OCI-LY3 (cell line): Measurements from ENCODE around the gene TBX1.

Source experiments
- H2AFZ ChIP-seq: fragments of 200-600, 300-600 bp; shearing (Covaris generic); 2 replicates; pipeline ENCODE4 v1.6.0; 2014; ENCODE audit warnings: antibody characterized with exemption, low read depth, low read length
- H3K27ac ChIP-seq: fragments of 200-600, 300-600 bp; sonication (generic); 2 replicates; pipeline ENCODE4 v1.5.1; 2014; ENCODE audit warnings: mild to moderate bottlenecking, low read length, moderate library complexity, mixed read lengths
- H3K27me3 ChIP-seq: fragments of 200-600, 300-600 bp; sonication (generic); 2 replicates; pipeline ENCODE4 v1.6.1; 2014; ENCODE audit warnings: low read depth, low read length, mixed read lengths
- H3K36me3 ChIP-seq: fragments of 200-600, 300-600 bp; sonication (generic); replicated peaks from 2 replicates; pipeline ENCODE3; 2014; ENCODE audit warnings: low read depth, low read length, mixed read lengths
- H3K4me1 ChIP-seq: fragments of 300-600, 200-600 bp; sonication (generic); 2 replicates; pipeline ENCODE4 v1.6.1; 2014; ENCODE audit warnings: low read length, mixed read lengths
- H3K4me2 ChIP-seq: fragments of 200-600, 300-600 bp; sonication (generic); 2 replicates; pipeline ENCODE4 v1.6.1; 2014; ENCODE audit warnings: low read length, mixed read lengths
- H3K4me3 ChIP-seq: fragments of 300-600, 200-600 bp; sonication (generic); 2 replicates; pipeline ENCODE4 v1.5.1; 2014; ENCODE audit warnings: antibody characterized with exemption, mild to moderate bottlenecking, low read length, moderate library complexity
- H3K79me2 ChIP-seq: fragments of 300-600, 200-600 bp; shearing (Covaris generic); 2 replicates; pipeline ENCODE4 v1.6.1; 2014; ENCODE audit warnings: mild to moderate bottlenecking, low read length, mixed read lengths
- H3K9ac ChIP-seq: fragments of 300-600, 200-600 bp; shearing (Covaris generic); 2 replicates; pipeline ENCODE4 v1.6.0; 2014; ENCODE audit warnings: mild to moderate bottlenecking, low read length, moderate library complexity
- H3K9me3 ChIP-seq: fragments of 200-600, 300-600 bp; shearing (Covaris generic); 2 replicates; pipeline ENCODE4 v1.6.1; 2014; ENCODE audit warnings: low read length, mixed read lengths; ENCODE audit not compliant: insufficient read depth
- H4K20me1 ChIP-seq: fragments of 200-600, 300-600 bp; sonication (generic); 2 replicates; pipeline ENCODE4 v1.6.1; 2016; ENCODE audit warnings: low read length, mixed read lengths; ENCODE audit not compliant: insufficient read depth
- CTCF ChIP-seq: fragments of 200-600, 300-600 bp; sonication (generic); IDR thresholded peaks from 2 replicates; pipeline ENCODE4 v1.5.1; 2014; ENCODE audit warnings: antibody characterized with exemption, low read length, low read depth
- EZH2phosphoT487 ChIP-seq: fragments of 200-600 bp; shearing (Covaris generic); IDR thresholded peaks from 2 replicates; pipeline ENCODE4 v1.6.1; 2018; ENCODE audit warnings: antibody characterized with exemption, mixed run types, low read depth

Gene TBX1

GRCh38 chr22:19755145-19755710 lies 5.3 kb upstream of the TBX1 start:
- Histone ChIP-seq H3K4me1 (peaks cover 5% of the 10 kb centered on the region), H3K36me3 (no peaks in the 10 kb centered on the region), H3K4me2 (no peak overlapping the region), H3K4me3 (no peak overlapping the region), H3K79me2 (no peaks in the 10 kb centered on the region), H3K9ac (no peak overlapping the region), H3K27me3 (peaks cover 4% of the 10 kb centered on the region; the same call in 1 of the 2 replicates), H3K27ac (no peak overlapping the region), H4K20me1 (no peaks in the 10 kb centered on the region), H2AFZ (no peak overlapping the region), H3K9me3 (no peaks in the 10 kb centered on the region)
- no peak for TF ChIP-seq CTCF
- TF ChIP-seq EZH2phosphoT487, result no peak

DNA sequence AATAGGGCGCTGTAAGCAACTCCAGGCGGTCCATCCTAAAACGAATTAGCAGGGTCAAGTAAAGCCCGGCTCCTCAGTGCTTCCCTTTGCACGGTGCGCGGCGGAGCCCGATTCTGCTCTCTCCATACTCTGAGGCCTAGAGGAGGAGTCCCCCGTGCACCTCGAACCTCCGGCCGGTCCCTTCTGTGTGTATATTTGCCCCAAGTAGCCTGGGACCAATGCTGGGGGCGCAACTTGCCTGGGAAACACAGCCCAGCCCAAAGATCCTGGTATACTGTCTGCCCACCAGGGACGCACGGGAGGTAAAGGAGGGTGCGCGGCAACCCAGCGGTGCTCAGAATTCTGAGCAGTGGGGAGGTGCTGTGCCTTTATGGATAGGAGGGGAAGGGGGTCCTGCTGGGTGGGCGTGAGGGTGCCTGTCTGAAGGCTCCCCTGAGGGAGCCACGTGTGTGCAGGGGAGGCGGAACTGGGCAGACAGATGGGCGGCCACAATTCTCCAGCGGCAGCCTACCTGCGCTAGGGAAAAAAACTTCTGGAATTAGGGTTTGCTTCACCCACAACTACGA lies 4.8 kb upstream of the TBX1 start:
- no peak overlapping the region for H3K27ac ChIP-seq
- H3K4me1 ChIP-seq, result peaks cover 5% of the 10 kb centered on the region
- no peaks in the 10 kb centered on the region for H3K9me3 ChIP-seq
- no peaks in the 10 kb centered on the region for H3K36me3 ChIP-seq
- peaks cover 4% of the 10 kb centered on the region; the same call in 1 of the 2 replicates for H3K27me3 ChIP-seq
- no peaks in the 10 kb centered on the region for H3K79me2 ChIP-seq
- no peak overlapping the region for H3K4me3 ChIP-seq
- TF ChIP-seq EZH2phosphoT487, result no peak
- TF ChIP-seq CTCF, result no peak
- H3K4me2 ChIP-seq, result no peak overlapping the region
- H3K9ac ChIP-seq, result no peak overlapping the region
- no peak overlapping the region for H2AFZ ChIP-seq
- no peaks in the 10 kb centered on the region for H4K20me1 ChIP-seq

- no peaks in the 10 kb centered on the region for H3K79me2 ChIP-seq
- H3K27me3 ChIP-seq, result no peaks in the 10 kb centered on the region
- peak overlapping the region; percentile 71 for H3K4me3 ChIP-seq
- no peak overlapping the region; the same call in 1 of the 2 replicates for H2AFZ ChIP-seq
- TF ChIP-seq CTCF (peak; percentile 53), EZH2phosphoT487 (no peak)
- no peaks in the 10 kb centered on the region for H4K20me1 ChIP-seq
- H3K36me3 ChIP-seq, result no peaks in the 10 kb centered on the region
- H3K4me1 ChIP-seq, result peaks cover 5% of the 10 kb centered on the region
- no peak overlapping the region for H3K9ac ChIP-seq
- H3K9me3 ChIP-seq, result no peaks in the 10 kb centered on the region
- H3K27ac ChIP-seq, result no peak overlapping the region
- peak overlapping the region; percentile 56 for H3K4me2 ChIP-seq
Measured at GRCh38 chr22:19756288-19757128, 4.1 kb upstream of the TBX1 start.
